Stimulated activated CD8-positive, alpha-beta memory T cell treated with anti-CD3 and anti-CD28 coated beads, Interleukin-2, amount 100 ng/mL, for 48 hours (primary cell): ENCODE data around the gene EFCAB9.

ENCODE experiments used
- DNase-seq, 2 donors: peaks; one replicate each; pipeline ENCODE4 v3.0.0-alpha.2; 2020; ENCODE audit warnings: low read depth in 2 of 2

Gene EFCAB9

DNA sequence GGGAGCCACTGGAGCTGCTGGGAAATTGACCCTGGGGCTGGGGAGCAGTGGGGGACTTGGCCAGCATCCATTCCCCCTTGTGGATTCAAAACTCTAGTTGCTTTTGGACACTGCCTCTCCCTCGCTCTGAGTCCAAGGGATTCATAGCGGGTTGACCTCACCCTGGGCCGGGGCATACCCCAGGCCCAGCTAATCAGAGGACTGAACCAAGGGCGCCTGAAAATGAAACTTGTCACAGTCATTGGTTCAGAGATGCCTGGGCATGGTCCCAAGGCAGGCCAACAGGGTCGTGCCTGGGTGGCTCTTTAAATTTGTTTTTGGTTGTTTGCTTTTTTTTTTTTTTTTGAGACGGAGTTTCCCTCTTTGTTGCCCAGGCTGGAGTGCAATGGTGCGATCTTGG lies 28.5 kb upstream of the EFCAB9 start:
- DNase-seq: no peak

DNA sequence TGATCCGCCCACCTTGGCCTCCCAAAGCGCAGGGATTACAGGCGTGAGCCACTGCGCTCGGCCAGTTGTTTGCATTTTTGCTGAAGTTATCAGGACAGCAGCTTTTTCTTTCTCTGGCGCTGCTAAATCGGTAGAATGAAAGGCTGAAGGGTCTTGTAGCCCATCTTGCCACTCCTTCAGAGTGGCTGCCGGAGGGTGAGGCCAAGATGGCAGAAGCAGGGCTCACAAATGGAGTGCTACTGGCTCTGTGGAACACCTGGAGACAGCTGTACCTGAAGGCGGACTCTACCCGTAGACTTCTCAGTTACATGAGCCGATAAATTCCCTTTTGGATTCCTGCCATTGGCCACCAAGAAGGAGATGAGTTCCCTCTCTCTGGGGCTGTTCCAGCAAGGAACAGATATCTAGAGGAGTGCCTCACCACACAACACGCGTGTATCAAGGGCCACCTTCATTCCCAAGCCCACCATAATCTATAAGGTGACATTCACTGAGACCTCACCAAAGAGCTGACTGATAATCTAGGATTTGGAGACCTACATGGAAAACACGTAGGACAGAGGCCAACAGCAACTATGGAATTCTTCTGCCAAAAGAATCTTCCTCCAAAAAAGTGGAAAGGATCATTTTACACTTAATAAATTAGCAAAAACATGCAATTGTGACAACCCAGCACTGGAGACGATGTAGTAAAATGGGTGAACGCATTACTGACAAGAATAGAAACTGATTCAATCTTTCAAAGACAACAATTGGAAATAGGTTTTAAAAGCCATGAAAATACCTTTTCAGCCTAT lies 27.7 kb upstream of the EFCAB9 start:
- no peak for DNase-seq

DNA sequence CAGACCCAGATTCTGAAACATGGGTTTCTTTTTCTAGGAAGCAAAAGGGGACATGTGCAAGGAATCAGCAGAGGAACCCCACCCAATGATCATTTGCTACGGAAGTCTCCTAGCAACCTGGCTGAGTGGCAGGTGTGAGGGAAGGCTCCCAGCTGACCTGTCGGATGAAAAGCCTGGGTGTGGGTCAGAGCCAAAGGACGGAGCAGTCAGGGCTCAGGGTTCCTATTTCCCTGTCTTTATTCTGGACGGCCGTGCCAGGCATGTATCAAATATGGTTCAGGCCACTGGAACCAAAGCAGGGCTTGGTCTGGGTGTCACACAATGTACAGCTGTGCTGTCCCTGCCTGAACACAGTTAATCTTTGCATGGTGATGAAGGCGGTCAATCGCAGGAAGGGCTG lies 26.1 kb upstream of the EFCAB9 start:
- no peak for DNase-seq

DNA sequence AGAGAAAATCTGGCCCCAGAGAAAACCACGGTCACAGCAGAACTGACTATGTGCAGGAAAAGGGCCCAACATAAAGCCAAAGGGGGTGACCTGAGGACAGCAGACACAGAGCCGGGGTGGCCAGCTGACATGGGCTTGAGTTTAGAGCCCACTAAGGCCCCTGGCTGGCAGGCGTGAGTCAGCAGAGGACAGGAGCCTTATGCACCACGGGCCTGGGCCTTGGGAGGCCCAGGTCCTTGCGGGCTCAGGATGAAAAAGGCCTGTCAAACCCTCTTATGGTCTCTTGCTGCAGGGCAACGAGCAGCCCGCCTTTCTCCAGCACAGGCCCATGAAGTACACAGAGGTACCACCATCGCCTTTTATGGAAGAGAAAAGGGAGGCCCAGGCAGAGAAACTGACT lies 25.7 kb upstream of the EFCAB9 start:
- DNase-seq: no peak

DNA sequence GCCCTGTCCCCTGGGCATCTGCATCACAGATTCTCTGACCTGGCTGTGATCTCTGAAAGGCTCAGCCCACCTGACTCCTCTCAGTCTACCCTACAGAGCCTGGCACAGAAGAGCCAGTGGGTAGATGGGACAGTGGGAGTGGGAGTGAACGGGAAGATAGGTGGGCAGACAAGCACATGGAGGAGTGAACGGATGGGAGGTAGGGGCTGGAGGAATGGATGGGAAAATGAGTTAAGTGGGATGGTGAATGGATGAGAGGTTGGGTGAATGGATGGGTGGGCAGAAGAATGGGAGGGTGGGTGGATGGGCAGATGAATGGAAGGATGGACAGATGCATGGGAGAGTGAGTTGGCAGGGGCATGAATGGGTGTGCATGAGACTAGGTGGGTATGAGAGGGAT lies 24.8 kb upstream of the EFCAB9 start:
- no peak for DNase-seq

DNA sequence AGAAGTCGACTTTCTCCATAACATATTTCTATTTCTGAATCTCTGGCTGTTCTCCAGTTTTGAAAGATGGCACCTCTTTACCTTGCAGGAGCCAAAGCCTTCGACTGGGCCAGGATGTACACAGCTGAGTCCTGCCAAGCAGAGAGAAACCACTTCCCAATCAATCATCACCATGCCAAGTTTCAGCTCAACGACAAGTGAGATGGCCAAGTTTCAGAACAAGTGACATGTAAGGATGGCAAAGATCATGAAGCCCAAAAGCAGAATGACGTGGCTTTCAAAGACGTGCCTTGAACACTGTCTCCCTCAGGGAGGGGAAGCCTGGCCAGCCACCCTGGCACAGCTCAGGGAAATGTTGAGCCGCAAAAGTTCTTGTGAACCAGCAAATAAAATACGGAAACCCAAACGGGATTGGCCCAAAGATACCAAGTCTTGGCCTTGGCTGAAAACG lies 23.7 kb upstream of the EFCAB9 start:
- DNase-seq: no peak

DNA sequence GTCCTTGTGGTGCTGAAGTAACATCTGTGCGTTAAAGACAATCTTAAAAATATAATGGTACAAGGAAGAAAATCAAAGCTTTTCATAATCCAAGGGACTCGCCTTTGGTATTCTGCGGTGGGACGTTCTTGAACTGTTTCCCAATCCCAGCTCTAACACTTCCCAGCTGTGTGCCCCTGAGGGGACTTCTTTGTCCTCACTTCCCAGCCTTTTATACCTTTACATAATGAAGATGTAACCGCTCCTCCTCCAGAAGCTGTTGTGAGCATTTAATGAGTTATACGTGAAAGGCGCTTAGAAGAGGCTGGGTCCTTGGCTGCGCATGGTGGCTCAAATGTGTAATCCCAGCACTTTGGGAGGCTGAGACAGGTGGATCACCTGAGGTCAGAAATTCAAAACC lies 22.9 kb upstream of the EFCAB9 start:
- DNase-seq: no peak

DNA sequence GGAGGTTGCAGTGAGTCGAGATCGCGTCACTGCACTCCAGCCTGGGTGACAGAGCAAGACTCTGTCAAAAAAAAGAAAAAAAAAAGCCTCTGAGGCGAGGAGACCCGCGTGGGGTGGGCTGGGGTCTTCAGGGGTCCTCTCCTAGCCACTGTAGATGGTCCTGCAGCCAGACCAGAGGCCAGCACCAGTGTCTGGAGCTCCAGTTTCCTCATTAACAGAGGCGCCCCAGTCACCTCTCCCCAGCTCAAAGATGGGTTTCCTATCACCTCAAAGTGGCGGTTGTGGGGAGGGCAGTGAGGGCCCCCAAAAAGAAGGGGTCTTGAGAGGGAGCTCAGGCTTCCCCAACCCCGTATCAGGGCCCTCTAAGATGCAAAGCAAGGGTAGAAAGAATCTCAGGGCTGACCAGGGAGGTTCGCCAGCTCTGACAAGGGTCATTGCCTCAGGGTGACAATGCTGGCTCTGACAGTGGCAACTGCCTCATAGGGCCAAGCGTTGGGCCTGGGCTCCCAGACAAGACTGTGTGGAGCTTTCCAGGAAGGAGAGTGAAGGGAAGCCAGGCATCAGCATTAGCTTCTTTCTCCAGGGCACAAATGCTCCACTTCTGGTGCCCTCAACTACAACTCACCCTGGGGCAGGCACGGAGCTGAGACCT lies 20.9 kb upstream of the EFCAB9 start:
- DNase-seq: no peak

DNA sequence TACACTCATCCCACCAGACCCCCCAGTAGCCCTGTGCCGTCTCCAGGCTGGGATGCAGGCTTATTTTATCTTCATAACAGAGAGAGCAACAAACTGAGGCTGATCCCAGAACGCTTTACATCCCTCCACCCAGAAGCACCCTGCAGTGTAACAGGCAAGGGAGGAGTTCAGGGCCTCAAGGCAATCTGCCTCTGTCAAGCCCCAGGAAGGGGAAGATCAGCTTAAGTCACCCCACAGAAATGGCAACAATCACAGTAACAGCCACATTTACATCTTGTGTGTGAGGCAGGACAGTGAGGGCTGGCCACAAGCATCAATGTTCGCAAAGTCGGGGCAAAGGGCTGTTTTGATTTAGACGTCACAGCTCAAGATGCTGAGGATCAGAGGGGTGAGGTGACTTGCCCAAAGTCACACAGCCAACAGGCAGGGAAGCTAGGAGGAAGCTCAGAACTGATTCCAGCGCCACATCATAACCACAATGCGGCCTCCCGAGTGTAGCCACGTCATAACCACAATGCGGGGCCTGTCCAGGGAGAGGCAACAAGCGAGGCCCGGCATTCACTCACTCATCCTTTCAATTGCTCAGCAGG lies 20.3 kb upstream of the EFCAB9 start:
- DNase-seq: peak in 1 of 2 donors; percentile 83

DNA sequence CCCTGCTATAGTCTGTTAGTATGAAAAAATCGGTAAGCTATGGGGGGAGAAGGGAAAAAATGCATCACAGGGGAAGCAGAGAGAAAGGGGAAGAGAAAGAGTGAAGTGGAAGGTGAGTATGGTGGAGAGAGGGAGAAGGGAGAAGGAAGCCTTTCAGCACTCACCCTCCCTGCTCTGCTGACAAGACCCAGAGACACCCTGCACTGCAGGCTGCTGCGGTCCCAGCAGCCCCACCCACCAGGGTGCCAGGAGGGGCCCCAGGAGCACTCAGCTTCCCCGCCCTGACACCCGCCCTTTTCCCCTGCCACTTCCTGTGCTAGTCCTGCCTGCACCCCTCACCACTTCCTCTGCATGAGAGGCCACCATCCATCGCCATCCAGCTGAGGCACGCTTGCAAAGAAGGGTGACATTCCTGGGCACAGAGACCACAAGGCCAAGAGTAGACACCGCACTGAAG lies 18.7 kb upstream of the EFCAB9 start:
- peak; percentile 83 to 88 for DNase-seq

DNA sequence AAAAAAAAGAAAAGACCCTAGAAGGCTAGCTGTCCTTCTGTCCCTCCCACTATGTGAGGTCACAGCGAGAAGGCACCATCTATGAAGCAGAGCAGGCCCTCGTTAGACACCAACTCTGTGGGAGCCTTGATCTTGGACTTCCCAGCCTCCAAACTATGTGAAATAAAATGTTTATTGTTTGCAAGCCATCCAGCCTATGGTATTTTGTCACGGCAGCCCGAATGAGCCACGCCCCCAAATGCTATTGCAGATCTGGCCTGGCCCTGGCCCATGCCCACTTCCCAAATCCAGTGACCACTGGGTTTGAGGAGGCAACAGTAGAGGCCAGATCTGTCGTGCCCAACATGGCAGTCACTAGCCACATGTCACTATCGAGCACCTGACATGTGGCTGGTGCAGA lies 16.8 kb upstream of the EFCAB9 start:
- DNase-seq: no peak

DNA sequence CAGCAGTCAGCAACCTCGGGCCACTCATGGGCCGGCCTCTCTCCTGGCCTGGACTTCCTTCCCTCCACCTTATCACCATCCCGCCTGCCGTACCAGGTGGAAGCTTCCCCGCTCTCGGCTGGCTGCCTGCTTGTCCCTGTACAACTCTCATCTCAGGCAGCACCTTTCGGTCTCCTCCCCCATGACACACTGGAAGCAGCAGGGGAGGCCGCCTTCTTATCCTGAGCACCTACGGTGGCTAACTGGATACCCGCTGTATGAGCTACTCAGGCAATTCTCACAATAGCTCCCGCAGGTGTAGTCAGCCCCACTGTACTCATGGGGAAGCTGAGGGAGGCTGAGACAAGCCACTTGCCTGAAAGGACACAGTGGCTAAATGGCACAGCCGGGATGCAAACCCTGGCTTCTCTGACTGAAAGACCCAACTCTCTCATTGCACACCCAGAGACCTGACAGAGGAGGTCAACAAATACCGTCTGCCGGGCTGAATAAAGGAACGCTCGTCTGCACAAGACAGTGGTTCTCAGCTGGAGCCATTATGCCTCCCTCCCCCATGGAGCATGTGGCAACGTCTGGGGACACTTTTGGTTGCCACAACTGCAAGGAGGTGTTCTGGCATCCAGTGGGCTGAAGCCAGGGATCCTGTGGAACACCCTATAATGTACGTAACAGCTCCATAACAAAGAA lies 15.5 kb upstream of the EFCAB9 start:
- no peak for DNase-seq

DNA sequence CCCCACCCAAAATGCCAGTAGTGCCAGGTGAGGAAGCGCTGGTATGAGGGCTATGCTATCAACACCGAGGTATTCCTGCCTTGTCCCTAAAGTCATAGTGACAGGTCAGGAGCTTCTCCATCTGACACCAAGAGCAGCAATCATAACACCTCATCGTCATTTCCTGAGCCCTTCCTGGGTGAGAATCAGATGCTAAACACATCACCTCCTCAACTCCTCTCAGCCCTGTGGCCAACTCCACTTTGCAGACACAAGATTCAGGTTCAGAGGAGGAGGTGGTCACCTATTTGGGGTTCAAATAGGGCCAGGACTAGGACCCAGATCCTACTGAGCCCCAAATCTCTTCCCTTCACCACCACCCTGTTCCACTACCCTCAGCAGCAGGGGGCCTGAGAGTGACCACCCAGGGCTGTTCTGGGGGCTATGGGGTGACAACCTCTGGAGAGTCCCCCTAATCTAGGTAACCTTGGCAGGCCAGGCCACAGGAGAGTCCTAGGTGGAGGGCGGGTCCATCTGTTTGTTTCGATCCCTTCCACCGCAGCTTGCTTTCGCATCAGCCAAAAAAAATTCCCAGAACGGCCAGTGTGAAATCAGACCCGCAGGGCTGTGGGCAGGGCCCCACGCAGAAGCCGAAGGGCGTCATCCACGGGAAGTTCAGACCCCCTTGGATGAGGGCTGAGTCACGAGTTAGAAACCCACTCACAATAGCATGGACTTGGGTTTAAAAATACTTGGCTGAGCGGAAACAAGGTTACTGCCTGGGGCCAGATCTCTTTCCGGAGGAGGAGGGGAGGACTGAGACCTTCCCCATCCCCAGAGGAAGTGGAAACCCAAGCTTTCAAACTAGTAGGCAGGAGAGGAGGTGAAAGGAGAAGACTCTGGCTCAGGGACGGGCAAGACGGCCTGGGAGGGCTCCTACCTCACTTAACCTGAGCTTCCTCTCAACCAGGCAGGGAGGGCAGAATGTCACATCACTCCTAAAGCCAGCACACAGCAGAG lies 14.7 kb upstream of the EFCAB9 start:
- peak in 1 of 2 donors; percentile 51 for DNase-seq

DNA sequence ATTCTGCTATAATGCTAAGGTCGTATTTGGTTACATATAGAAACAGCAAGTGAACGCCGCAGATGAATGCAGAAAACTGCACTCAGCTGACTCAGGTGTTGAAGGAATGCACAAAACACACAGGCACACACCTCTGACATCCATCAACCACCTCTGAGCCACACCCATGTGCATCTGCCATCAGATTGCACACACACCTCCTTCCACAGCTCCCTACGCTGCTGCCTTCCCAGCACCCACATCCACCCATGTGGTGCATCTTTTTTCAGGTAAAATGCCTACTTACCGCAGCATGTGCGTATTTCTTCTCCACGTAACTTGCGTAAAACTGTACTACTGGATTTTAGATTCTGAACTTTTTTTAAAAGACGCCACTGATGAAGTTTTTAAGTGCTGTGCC lies 13.0 kb upstream of the EFCAB9 start:
- no peak for DNase-seq

DNA sequence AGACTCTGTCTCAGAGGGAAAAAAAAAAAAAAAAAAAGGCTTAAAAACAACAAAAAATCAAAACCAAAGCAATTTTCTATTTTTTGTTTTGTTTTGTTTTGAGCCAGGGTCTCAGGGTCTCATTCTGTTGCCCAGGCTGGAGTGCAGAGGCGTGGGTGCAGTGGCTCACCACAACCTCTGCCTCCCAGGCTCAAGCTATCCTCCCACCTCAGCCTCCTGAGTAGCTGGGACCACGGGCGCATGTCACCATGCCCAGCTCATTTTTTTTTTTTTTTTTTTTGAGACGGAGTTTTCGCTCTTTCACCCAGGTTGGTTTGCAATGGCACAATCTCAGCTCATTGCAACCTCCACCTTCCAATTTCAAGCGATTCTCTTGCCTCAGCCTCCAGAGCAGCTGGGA lies 11.7 kb upstream of the EFCAB9 start:
- no peak for DNase-seq

DNA sequence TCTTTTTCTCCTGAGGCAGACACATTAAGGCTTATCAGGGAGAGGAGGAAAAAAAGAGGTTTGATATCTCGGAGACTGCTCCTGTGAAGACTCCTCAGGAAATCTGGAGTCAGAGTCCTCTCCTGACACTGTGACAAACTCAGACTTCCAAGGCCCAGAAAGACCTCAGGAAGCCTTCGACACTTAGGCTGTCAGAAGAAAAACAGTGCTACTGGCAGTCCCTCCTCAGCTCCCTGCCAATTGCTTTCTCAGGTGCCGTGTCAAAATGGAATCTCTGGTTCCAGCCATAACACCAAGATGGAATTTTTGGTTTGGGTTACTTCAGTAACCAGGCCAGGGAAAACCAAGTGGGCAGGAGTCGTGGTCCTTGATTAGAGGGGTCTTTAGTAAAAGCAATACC lies 10.1 kb upstream of the EFCAB9 start:
- no peak for DNase-seq

DNA sequence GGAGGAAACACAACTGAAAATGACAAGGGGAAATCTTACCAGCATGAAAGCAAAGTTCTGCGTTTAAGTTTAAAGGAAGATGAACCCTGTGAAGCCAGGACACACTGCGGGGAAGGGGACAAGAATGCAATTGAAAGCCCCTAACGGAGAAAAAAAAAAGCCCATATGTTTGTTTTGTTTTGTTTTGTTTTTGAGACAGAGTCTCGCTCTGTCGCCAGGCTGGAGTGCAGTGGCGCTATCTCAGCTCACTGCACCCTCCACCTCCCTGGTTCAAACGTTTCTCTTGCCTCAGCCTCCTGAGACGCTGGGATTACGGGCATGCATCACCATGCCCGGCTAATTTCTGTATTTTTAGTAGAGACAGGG lies 8.9 kb upstream of the EFCAB9 start:
- no peak for DNase-seq

DNA sequence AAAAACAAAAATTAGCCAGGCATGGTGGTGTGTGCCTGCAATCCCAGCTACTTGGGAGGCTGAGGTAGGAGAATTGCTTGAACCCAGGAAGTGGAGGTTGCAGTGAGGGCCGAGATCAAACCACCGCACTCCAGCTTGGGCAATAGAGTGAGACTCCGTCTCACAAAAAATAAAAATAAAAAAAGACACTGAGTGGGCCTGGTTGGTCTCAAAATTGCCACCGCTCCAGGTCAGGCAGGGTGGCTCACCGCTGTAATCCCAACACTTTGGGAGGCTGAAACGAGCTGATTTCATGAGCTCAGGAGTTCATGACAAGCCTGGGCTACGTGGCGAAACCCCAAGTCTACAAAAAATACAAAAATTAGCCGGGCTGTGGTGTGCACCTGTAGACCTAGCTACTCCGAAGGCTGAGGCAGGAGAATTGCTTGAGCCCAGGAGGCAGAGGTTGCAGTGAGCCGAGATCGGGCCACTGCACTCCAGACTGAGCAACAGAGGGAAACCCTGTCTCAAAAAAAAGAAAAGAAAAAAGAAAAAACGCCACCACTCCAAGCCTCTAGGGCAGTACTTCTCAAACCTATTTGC lies 7.8 kb upstream of the EFCAB9 start:
- DNase-seq: no peak

DNA sequence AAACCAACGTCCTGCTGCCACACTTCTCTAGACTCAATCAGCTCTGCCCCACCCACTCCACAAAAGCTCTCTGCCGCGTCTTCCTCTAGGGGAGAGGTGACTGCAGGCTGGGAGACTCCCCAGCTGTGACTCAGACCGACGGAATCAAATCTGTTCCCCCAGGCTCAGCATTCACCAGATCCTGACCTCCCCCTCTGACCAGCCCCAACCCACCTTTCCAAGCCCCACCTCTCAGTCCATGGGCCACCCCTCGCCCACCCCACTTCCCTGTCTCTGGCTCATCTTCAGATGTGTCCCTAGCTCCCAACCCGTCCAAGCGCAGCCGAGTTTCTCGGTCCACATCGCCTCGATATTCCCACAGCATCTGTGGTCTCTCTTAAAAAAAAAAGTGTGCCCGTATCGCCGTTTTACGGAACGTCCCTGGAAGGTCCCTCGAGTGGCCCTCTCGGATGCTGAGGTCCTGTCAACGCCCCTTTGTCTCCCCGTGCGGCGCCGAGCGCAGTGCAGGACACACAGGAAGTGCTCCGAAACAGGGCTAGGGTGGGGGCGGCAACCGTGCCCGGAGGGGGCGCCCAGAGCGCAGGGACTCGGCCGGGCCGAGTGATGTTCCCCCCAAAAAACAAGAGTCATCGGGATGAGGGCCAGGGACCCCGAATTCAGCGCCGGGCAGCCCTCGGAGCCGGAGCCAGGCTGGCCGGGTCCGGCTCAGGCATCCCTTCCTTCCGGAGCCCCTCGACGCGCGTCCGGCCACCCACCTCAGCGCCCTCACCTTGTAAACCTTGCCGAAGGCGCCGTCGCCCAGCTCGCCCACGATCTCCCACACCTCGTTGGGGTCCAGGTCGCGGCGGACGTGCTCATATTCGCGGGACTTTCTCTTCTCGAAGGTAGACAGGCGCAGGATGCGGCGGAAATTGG lies 6.6 kb upstream of the EFCAB9 start:
- DNase-seq: peak in 1 of 2 donors; percentile 61
